ENCODE data around the gene PIK3IP1. TPM values are rescaled to one million over a fixed set of nuclear protein-coding genes. Genes with fewer than 3 reads are reported as not detected.

PIK3IP1 gene
- total and polyA plus RNA-seq, 9 of the 15 experiments (the other 6 are each of a cell fraction or from before 2014, with no cell fraction given) = 0.11 to 1.3 (median 0.77) TPM

- no peak for TF ChIP-seq CEBPB (tag; IDR thresholded peaks at IDR 0.05)
- TF ChIP-seq PTTG1 (tag; IDR thresholded peaks at IDR 0.05; ENCODE audit: low read depth) = no peak
- no peak for TF ChIP-seq SRSF9 (IDR thresholded peaks at IDR 0.05; ENCODE audit: borderline replicate concordance, low read depth, low read length)
- no peak for TF ChIP-seq CREM (IDR thresholded peaks at IDR 0.05; ENCODE audit: low read depth)
- no peak for TF ChIP-seq ETV1 (tag; conservative IDR thresholded peaks at IDR 0.05; ENCODE audit: low read depth)
- TF ChIP-seq FOSL1 (tag; conservative IDR thresholded peaks at IDR 0.05) = no peak
- TF ChIP-seq, protein P1, sequence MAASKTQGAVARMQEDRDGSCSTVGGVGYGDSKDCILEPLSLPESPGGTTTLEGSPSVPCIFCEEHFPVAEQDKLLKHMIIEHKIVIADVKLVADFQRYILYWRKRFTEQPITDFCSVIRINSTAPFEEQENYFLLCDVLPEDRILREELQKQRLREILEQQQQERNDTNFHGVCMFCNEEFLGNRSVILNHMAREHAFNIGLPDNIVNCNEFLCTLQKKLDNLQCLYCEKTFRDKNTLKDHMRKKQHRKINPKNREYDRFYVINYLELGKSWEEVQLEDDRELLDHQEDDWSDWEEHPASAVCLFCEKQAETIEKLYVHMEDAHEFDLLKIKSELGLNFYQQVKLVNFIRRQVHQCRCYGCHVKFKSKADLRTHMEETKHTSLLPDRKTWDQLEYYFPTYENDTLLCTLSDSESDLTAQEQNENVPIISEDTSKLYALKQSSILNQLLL (CRISPR knock-in tag; IDR thresholded peaks at IDR 0.05; ENCODE audit: borderline replicate concordance) = no peak
- no peak for TF ChIP-seq MIER1 (IDR thresholded peaks at IDR 0.05; ENCODE audit: low read depth)
- TF ChIP-seq PHF21A (IDR thresholded peaks at IDR 0.05; ENCODE audit: borderline replicate concordance, low read depth) = no peak
- TF ChIP-seq FOXA1 (IDR thresholded peaks at IDR 0.05; ENCODE audit: borderline replicate concordance) = no peak
- no peak for TF ChIP-seq ZNF121 (CRISPR knock-in tag; conservative IDR thresholded peaks at IDR 0.05)
- no peak for TF ChIP-seq SMAD1 (IDR thresholded peaks at IDR 0.05; ENCODE audit: low read depth, low read length, partially characterized antibody)
- no peak for TF ChIP-seq RBM22 (IDR thresholded peaks at IDR 0.05; ENCODE audit: low read depth, low read length, poor library complexity, severe bottlenecking)
These were observed 40.6 kb upstream of the PIK3IP1 start (continued) for GRCh38 chr22:31332886-31333285.
